Measurements from ENCODE around the gene TP63. TPM values are rescaled to one million over a fixed set of nuclear protein-coding genes. Genes with fewer than 3 reads are reported as not detected.
"Not testable (repeated sequence)": the region's sequence is repeated elsewhere in the genome, so short reads cannot be mapped to it uniquely, and the experiment has no call there.

TP63 gene
- under 1 TPM; 0.17 to 0.35 TPM for total RNA-seq

GRCh38 chr3:189631373-189631408, at the start of gene TP63:
Gene TP63, plus strand, starts transcription at chr3:189631389. Its CDS starts 127 bp downstream, at chr3:189631516.
- no peaks in the 10 kb centered on the region for H3K9me3 Mint-ChIP-seq
- H3K36me3 Mint-ChIP-seq (ENCODE audit: low read depth), result no peaks in the 10 kb centered on the region
- ChIA-PET POLR2A (no interaction called here), CTCF (interaction anchor here (2.6 kb wide), 1 partner anchor 8 kb away, joined by 8 read pairs; no protein-coding TSS in a partner anchor)
- peak within 1 kb of the TSS; percentile 13 for H3K4me3 Mint-ChIP-seq
- no peak for DNase-seq
- no peaks in the 10 kb centered on the region for H3K27me3 Mint-ChIP-seq
- peak within 1 kb of the TSS; percentile 47 for H3K27ac Mint-ChIP-seq
- H3K4me1 Mint-ChIP-seq, result peaks cover 16% of the 10 kb centered on the region

GRCh38 chr3:189582179-189582578, 49.0 kb upstream of the TP63 start:
- Mint-ChIP-seq H3K9me3 (peaks cover 12% of the 10 kb centered on the region), H3K27me3 (no peaks in the 10 kb centered on the region), H3K4me1 (peaks cover 3% of the 10 kb centered on the region), H3K36me3 (ENCODE audit: low read depth) (no peaks in the 10 kb centered on the region), H3K4me3 (no peak overlapping the region), H3K27ac (no peak overlapping the region)
- no peak for DNase-seq
- ChIA-PET POLR2A (no interaction called here), CTCF (no interaction called here)

GRCh38 chr3:189584645-189585044, 46.5 kb upstream of the TP63 start:
- H3K27me3 Mint-ChIP-seq, result no peaks in the 10 kb centered on the region
- peaks cover 3% of the 10 kb centered on the region for H3K9me3 Mint-ChIP-seq
- CTCF ChIA-PET, result interaction anchor here (1.3 to 2.9 kb wide), 2 partner anchors 9 to 22 kb away, joined by 3 to 6 read pairs; no protein-coding TSS in a partner anchor
- POLR2A ChIA-PET, result no interaction called here
- peaks cover 5% of the 10 kb centered on the region for H3K4me1 Mint-ChIP-seq
- no peak overlapping the region for H3K4me3 Mint-ChIP-seq
- no peaks in the 10 kb centered on the region for H3K36me3 Mint-ChIP-seq (ENCODE audit: low read depth)
- no peak overlapping the region for H3K27ac Mint-ChIP-seq
- no peak for DNase-seq

- Mint-ChIP-seq H3K27me3 (no peaks in the 10 kb centered on the region), H3K27ac (no peak overlapping the region), H3K4me1 (peaks cover 5% of the 10 kb centered on the region), H3K36me3 (ENCODE audit: low read depth) (no peaks in the 10 kb centered on the region), H3K4me3 (no peak overlapping the region), H3K9me3 (no peaks in the 10 kb centered on the region)
- ChIA-PET POLR2A (no interaction called here), CTCF (interaction anchor here (2.9 kb wide), 1 partner anchor 24 kb away, joined by 6 read pairs; no protein-coding TSS in a partner anchor)
- no peak for DNase-seq
Measured at GRCh38 chr3:189586941-189587663, 44.1 kb upstream of the TP63 start.

GRCh38 chr3:189587664-189588040, 43.5 kb upstream of the TP63 start:
- POLR2A ChIA-PET, result no interaction called here

GRCh38 chr3:189588070-189588469, 43.1 kb upstream of the TP63 start:
- H3K4me1 Mint-ChIP-seq, result peaks cover 5% of the 10 kb centered on the region
- ChIA-PET CTCF (interaction anchor here (1.4 kb wide), 1 partner anchor 15 kb away, joined by 3 read pairs; no protein-coding TSS in a partner anchor), POLR2A (no interaction called here)
- no peak overlapping the region for H3K27ac Mint-ChIP-seq
- no peaks in the 10 kb centered on the region for H3K27me3 Mint-ChIP-seq
- DNase-seq, result no peak
- no peak overlapping the region for H3K4me3 Mint-ChIP-seq
- H3K36me3 Mint-ChIP-seq (ENCODE audit: low read depth), result no peaks in the 10 kb centered on the region
- no peaks in the 10 kb centered on the region for H3K9me3 Mint-ChIP-seq

More at GRCh38 chr3:189587664-189588040, 43.5 kb upstream of the TP63 start:
- no peaks in the 10 kb centered on the region for H3K27me3 Mint-ChIP-seq
- DNase-seq, result no peak
- no peaks in the 10 kb centered on the region for H3K9me3 Mint-ChIP-seq
- H3K36me3 Mint-ChIP-seq (ENCODE audit: low read depth), result no peaks in the 10 kb centered on the region
- CTCF ChIA-PET, result interaction anchor here (2.9 kb wide), 1 partner anchor 25 kb away, joined by 6 read pairs; no protein-coding TSS in a partner anchor
- H3K4me3 Mint-ChIP-seq, result no peak overlapping the region
- no peak overlapping the region for H3K27ac Mint-ChIP-seq
- H3K4me1 Mint-ChIP-seq, result peaks cover 5% of the 10 kb centered on the region

- CTCF ChIA-PET, result interaction anchor here (1.4 kb wide), 1 partner anchor 15 kb away, joined by 3 read pairs; no protein-coding TSS in a partner anchor
- POLR2A ChIA-PET, result no interaction called here
- Mint-ChIP-seq H3K4me3 (no peak overlapping the region), H3K4me1 (peaks cover 5% of the 10 kb centered on the region), H3K36me3 (ENCODE audit: low read depth) (no peaks in the 10 kb centered on the region), H3K27ac (no peak overlapping the region), H3K9me3 (no peaks in the 10 kb centered on the region), H3K27me3 (no peaks in the 10 kb centered on the region)
- no peak for DNase-seq
Measured at GRCh38 chr3:189588475-189589178, 42.6 kb upstream of the TP63 start.

- CTCF ChIA-PET, result interaction anchor here (1.4 kb wide), 1 partner anchor 16 kb away, joined by 3 read pairs; no protein-coding TSS in a partner anchor
Measured at GRCh38 chr3:189589179-189589569, 42.0 kb upstream of the TP63 start.

GRCh38 chr3:189590223-189590622, 41.0 kb upstream of the TP63 start:
- no peaks in the 10 kb centered on the region for H3K27me3 Mint-ChIP-seq
- no peak for DNase-seq
- H3K27ac Mint-ChIP-seq, result no peak overlapping the region
- CTCF ChIA-PET, result no interaction called here
- POLR2A ChIA-PET, result no interaction called here
- no peaks in the 10 kb centered on the region for H3K36me3 Mint-ChIP-seq (ENCODE audit: low read depth)
- H3K9me3 Mint-ChIP-seq, result no peaks in the 10 kb centered on the region
- H3K4me1 Mint-ChIP-seq, result peaks cover 5% of the 10 kb centered on the region
- no peak overlapping the region for H3K4me3 Mint-ChIP-seq

More at GRCh38 chr3:189589179-189589569, 42.0 kb upstream of the TP63 start:
- H3K27me3 Mint-ChIP-seq, result no peaks in the 10 kb centered on the region
- no peaks in the 10 kb centered on the region for H3K36me3 Mint-ChIP-seq (ENCODE audit: low read depth)
- H3K27ac Mint-ChIP-seq, result no peak overlapping the region
- peaks cover 5% of the 10 kb centered on the region for H3K4me1 Mint-ChIP-seq
- DNase-seq, result no peak
- H3K4me3 Mint-ChIP-seq, result no peak overlapping the region
- H3K9me3 Mint-ChIP-seq, result no peaks in the 10 kb centered on the region
- POLR2A ChIA-PET, result no interaction called here

- no peak overlapping the region for H3K27ac Mint-ChIP-seq
- DNase-seq, result no peak
- peaks cover 3% of the 10 kb centered on the region for H3K9me3 Mint-ChIP-seq
- POLR2A ChIA-PET, result no interaction called here
- H3K27me3 Mint-ChIP-seq, result no peaks in the 10 kb centered on the region
- no peak overlapping the region for H3K4me3 Mint-ChIP-seq
- H3K36me3 Mint-ChIP-seq (ENCODE audit: low read depth), result no peaks in the 10 kb centered on the region
- no peaks in the 10 kb centered on the region for H3K4me1 Mint-ChIP-seq
- CTCF ChIA-PET, result no interaction called here
Measured at GRCh38 chr3:189593581-189593980, 37.6 kb upstream of the TP63 start.

- H3K4me1 Mint-ChIP-seq; H3K36me3 Mint-ChIP-seq (ENCODE audit: low read depth); CTCF ChIA-PET; H3K9me3 Mint-ChIP-seq; DNase-seq; POLR2A ChIA-PET; H3K27ac Mint-ChIP-seq; H3K27me3 Mint-ChIP-seq; H3K4me3 Mint-ChIP-seq: not testable (repeated sequence)
Measured at GRCh38 chr3:189596078-189596979, 34.9 kb upstream of the TP63 start.

- Mint-ChIP-seq H3K27ac (no peak overlapping the region), H3K4me1 (no peaks in the 10 kb centered on the region), H3K27me3 (no peaks in the 10 kb centered on the region), H3K36me3 (ENCODE audit: low read depth) (no peaks in the 10 kb centered on the region), H3K9me3 (peaks cover 3% of the 10 kb centered on the region), H3K4me3 (no peak overlapping the region)
- no peak for DNase-seq
- CTCF ChIA-PET, result interaction anchor here (0.8 kb wide), 1 partner anchor 21 kb away, joined by 4 read pairs; no protein-coding TSS in a partner anchor
- POLR2A ChIA-PET, result no interaction called here
Measured at GRCh38 chr3:189597918-189598317, 33.3 kb upstream of the TP63 start.

GRCh38 chr3:189598530-189599225, 32.5 kb upstream of the TP63 start:
- no peak for DNase-seq
- Mint-ChIP-seq H3K27me3 (no peaks in the 10 kb centered on the region), H3K4me3 (no peak overlapping the region), H3K27ac (no peak overlapping the region), H3K4me1 (no peaks in the 10 kb centered on the region), H3K36me3 (ENCODE audit: low read depth) (no peaks in the 10 kb centered on the region), H3K9me3 (peaks cover 3% of the 10 kb centered on the region)
- ChIA-PET POLR2A (no interaction called here), CTCF (no interaction called here)
